HUES48 (cell line): ENCODE data around the gene MTMR12.
"Not testable (repeated sequence)": the region's sequence is repeated elsewhere in the genome, so short reads cannot be mapped to it uniquely, and the experiment has no call there.

ENCODE experiments used
- H3K27ac ChIP-seq: one replicate; pipeline ENCODE4 v1.7.0; 2013; ENCODE audit warnings: low read depth, low read length, inconsistent platforms
- H3K27me3 ChIP-seq: 2 replicates; pipeline ENCODE4 v1.6.1; 2013; ENCODE audit warnings: mild to moderate bottlenecking, low read length; ENCODE audit not compliant: control insufficient read depth, insufficient read depth
- H3K36me3 ChIP-seq: 2 replicates; pipeline ENCODE4 v1.6.1; 2013; ENCODE audit warnings: low read length; ENCODE audit not compliant: control insufficient read depth, insufficient read depth
- H3K4me1 ChIP-seq: 2 replicates; pipeline ENCODE4 v1.6.1; 2013; ENCODE audit warnings: mild to moderate bottlenecking, low read length; ENCODE audit not compliant: control insufficient read depth, insufficient read depth
- H3K4me3 ChIP-seq: 2 replicates; pipeline ENCODE4 v1.5.1; 2013; ENCODE audit warnings: mild to moderate bottlenecking, low read depth, low read length
- H3K9ac ChIP-seq: 2 replicates; pipeline ENCODE4 v1.6.1; 2013; ENCODE audit warnings: mild to moderate bottlenecking, low read depth, low read length, moderate library complexity
- H3K9me3 ChIP-seq: 2 replicates; pipeline ENCODE4 v1.6.1; 2013; ENCODE audit warnings: low read length; ENCODE audit not compliant: control insufficient read depth, insufficient read depth

MTMR12 gene

DNA sequence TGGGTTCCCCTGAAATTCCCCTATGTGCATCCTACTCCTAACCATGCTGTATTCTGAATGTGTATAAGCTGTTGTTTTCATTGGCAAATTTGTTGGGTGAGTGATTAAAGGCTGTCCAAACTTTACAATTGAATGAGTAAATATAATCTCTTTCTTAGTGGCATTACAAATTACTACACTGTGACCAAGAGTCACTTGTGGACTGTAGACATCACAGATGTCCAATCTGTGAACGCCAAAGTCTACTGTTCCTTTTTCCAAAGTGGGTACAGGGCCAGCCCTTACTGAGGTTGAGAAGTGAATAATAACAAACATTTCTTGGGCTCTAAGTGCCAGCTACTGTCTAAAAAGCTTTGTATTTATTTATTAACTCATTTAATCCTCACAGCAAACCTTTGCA lies 29.7 kb downstream of the MTMR12 start:
- Histone ChIP-seq H3K27ac (no peak overlapping the region), H3K9me3 (no peaks in the 10 kb centered on the region), H3K4me3 (no peak overlapping the region), H3K27me3 (no peaks in the 10 kb centered on the region), H3K4me1 (peaks cover 54% of the 10 kb centered on the region), H3K9ac (no peak overlapping the region), H3K36me3 (no peaks in the 10 kb centered on the region)

DNA sequence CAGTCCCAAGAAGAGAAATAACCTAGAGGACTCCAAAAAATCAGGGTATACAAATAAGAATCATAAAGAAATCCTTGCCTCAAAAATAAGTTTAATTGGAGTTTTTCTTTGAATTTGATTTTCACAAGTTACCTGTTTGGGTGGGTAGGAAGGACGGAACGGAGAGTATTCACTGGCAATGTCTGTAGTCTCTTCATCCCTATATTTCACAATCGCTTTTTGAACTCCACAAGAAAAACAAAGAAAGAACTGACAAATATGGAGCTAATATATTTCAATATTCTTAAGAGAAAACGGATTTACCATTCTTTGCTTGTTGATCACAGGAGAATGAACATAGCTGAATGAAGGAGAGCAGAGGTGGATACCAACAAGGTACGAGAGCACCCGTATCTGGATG lies 30.1 kb downstream of the MTMR12 start:
- peaks cover 54% of the 10 kb centered on the region for H3K4me1 ChIP-seq
- H3K9ac ChIP-seq = no peak overlapping the region
- no peaks in the 10 kb centered on the region for H3K9me3 ChIP-seq
- H3K27me3 ChIP-seq = no peaks in the 10 kb centered on the region
- H3K4me3 ChIP-seq = no peak overlapping the region
- H3K27ac ChIP-seq = no peak overlapping the region
- H3K36me3 ChIP-seq = no peaks in the 10 kb centered on the region

DNA sequence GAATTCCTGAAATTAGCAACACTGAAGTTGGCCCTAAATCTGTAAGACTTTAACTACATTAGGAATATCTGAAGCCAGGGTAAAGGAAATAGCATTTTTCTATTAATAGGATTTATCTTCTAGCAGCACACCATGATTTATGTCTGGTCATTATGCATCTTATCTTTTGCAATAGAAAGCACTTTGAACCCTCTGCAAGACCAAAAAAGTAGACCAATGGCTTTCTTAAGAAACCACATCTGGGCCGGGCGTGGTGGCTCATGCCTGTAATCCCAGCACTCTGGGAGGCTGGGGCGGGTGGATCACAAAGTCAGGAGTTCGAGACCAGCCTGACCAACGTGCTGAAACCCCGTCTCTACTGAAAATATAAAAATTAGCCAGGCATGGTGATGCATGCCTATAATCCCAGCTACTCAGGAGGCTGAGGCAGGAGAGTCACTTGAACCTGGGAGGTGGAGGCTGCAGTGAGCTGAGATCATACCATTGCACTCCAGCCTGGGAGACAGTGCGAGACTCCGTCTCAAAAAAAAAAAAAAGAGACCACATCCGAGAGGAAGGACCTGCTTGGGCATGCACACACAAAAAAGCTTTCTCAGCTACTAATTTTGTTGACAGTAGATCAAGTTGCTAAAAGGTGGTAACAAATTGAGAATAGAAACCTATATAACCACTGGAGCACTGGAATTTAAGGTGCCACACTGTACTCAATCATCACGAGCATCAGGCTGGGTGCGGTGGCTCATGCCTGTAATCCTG lies 31.2 kb downstream of the MTMR12 start:
- H3K4me1 ChIP-seq = peaks cover 51% of the 10 kb centered on the region
- H3K27ac ChIP-seq, H3K9ac ChIP-seq: not testable (repeated sequence)

DNA sequence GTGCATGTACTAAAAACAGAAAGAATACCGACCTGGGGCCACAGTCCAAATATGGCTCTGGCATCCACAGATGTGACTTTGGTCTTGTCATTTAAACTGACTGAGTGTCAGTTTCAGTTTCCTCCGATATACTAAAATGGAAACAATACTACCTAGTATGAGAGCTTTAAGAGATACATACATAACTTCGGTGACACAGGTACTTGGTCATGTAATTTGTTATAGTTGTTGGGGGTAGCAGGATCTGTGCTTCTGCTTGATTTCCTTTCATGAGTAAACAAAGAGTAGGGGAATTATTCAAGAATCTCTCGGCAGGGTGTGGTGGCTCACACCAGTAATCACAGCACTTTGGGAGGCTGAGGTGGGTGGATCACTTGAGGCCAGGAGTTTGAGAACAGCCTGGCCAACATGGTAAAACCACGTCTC lies 32.1 kb downstream of the MTMR12 start:
- Histone ChIP-seq H3K4me3 (no peak overlapping the region), H3K27ac (no peak overlapping the region)

More for the DNA sequence above, 31.2 kb downstream of the MTMR12 start:
- not testable (repeated sequence) for H3K9me3 ChIP-seq, H3K4me3 ChIP-seq, H3K27me3 ChIP-seq, H3K36me3 ChIP-seq

DNA sequence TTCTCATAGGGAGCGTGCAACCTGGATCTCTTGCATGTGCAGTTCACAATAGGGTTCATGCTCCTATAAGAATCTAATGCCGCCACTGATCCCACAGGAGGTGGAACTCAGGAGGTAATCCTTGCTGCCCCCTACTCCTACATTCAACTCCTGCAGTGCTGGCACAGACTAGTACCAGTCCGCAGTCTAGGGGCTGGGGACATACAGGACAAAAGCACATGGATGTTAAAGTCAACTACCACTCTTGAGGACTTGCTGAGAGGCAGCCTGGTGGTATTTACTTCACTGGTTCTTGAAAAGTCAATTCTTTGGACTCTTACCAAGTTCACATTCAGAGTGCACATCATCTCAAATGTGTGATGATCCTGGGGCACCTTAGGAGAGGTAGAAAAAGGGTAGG lies 33.0 kb downstream of the MTMR12 start:
- no peak overlapping the region for H3K4me3 ChIP-seq
- H3K9ac ChIP-seq = no peak overlapping the region
- H3K9me3 ChIP-seq = no peaks in the 10 kb centered on the region
- peaks cover 60% of the 10 kb centered on the region for H3K4me1 ChIP-seq
- H3K27me3 ChIP-seq = no peaks in the 10 kb centered on the region
- no peak overlapping the region for H3K27ac ChIP-seq
- peaks cover 7% of the 10 kb centered on the region; the same call in 1 of the 2 replicates for H3K36me3 ChIP-seq

More for the DNA sequence above, 32.1 kb downstream of the MTMR12 start:
- Histone ChIP-seq H3K36me3 (no peaks in the 10 kb centered on the region), H3K27me3 (no peaks in the 10 kb centered on the region), H3K9me3 (no peaks in the 10 kb centered on the region), H3K4me1 (peaks cover 56% of the 10 kb centered on the region), H3K9ac (no peak overlapping the region)

DNA sequence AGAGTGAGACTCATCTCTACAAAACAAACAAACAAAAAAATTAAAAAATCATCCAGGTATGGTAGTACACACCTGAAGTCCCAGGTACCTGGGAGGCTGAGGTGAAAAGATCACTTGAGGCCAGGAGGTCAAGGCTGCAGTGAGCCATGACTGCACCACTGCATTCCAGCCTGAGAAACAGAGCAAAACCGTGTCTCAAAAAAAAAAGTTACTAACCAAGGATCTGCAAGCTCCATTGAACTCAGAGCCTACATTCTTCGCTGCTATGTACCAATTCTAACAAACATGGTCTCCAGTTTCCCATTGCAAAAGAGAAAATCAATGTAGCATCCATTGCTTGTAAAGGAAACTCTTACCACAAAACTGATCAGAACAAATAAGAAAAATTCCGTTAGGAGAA lies 33.5 kb downstream of the MTMR12 start:
- Histone ChIP-seq H3K4me3 (no peak overlapping the region), H3K9me3 (no peaks in the 10 kb centered on the region), H3K36me3 (peaks cover 13% of the 10 kb centered on the region; the same call in 1 of the 2 replicates), H3K4me1 (peaks cover 60% of the 10 kb centered on the region), H3K9ac (no peak overlapping the region), H3K27ac (no peak overlapping the region), H3K27me3 (no peaks in the 10 kb centered on the region)

DNA sequence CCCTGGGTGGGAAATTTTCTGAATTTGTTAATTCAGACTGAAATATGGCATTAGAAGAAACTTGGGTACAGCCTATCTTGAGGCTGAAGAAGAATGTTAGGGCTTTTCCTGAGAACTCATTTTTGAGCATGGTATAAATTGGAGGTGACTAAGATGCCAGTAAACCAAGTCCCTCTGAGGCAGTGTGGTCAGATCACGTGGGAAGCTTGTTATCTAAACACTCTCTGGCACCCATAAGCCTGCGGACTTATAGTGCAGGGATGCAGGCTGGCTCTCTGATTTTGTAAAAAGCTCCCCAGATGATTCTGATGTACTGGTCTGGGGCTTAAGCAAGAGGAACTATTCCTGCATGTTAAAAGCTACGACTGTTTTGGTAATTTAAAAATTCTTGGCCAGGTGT lies 34.3 kb downstream of the MTMR12 start:
- Histone ChIP-seq H3K4me3 (no peak overlapping the region), H3K27me3 (no peaks in the 10 kb centered on the region), H3K4me1 (peaks cover 55% of the 10 kb centered on the region), H3K9me3 (no peaks in the 10 kb centered on the region), H3K9ac (no peak overlapping the region), H3K27ac (peak overlapping the region; percentile 21), H3K36me3 (peaks cover 21% of the 10 kb centered on the region)

DNA sequence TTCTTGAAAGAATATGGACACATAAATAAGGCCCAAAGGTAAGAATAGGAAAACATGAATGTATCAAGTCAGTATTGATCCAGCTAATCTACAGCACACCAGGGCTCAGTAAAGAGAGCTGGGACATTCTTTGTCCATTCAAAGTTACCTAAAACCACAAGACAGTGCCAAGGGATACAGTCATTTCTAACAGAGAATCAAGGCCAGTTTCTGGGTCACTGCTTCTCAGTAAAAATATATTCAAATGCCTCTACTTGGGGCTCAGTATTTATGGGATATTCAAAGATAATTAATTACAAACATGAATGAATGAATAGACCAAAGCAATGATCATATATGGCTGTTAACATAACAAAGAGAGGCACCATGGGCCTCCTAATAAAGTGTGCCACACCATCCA lies 34.9 kb downstream of the MTMR12 start:
- no peaks in the 10 kb centered on the region for H3K9me3 ChIP-seq
- no peaks in the 10 kb centered on the region for H3K27me3 ChIP-seq
- peaks cover 49% of the 10 kb centered on the region for H3K4me1 ChIP-seq
- H3K4me3 ChIP-seq = no peak overlapping the region
- peak overlapping the region; percentile 21 for H3K27ac ChIP-seq
- H3K9ac ChIP-seq = no peak overlapping the region
- peaks cover 27% of the 10 kb centered on the region for H3K36me3 ChIP-seq

DNA sequence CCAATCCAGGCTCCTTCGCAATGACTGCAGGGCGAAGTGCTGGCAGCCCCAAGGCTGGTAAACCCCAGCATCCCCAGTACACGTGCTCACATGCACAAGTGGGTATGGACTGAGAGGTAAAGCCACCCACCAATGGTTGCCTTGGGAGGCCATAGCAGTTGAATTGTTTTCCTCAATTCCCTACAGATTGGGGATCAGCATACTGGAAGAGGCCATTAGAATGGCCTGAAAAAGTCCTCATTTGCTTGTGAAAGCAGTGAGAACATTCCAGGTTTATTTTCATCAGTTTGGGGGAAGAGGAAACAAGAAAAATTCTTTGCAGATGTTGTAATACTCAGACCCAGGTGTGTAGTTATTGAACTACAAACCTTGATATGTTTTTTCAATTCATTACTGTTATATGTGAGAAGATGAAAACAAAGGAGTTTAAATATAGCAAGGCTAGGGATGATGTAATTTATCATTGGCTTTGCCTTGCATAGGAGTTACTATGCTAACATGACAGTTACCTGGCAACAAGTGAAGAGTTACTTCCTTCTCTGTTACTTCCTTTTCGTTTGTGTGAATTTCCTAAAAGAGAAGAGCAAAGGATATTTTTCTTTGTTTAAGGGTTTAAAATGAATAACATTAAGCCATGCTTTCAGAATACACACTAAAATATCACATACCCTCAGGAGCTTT lies 36.4 kb downstream of the MTMR12 start:
- H3K36me3 ChIP-seq = peaks cover 39% of the 10 kb centered on the region
- peak overlapping the region; percentile 97 for H3K27ac ChIP-seq
- H3K27me3 ChIP-seq = no peaks in the 10 kb centered on the region
- H3K4me3 ChIP-seq = no peak overlapping the region
- peak overlapping the region; percentile 69 for H3K9ac ChIP-seq
- no peaks in the 10 kb centered on the region for H3K9me3 ChIP-seq
- peaks cover 47% of the 10 kb centered on the region for H3K4me1 ChIP-seq

DNA sequence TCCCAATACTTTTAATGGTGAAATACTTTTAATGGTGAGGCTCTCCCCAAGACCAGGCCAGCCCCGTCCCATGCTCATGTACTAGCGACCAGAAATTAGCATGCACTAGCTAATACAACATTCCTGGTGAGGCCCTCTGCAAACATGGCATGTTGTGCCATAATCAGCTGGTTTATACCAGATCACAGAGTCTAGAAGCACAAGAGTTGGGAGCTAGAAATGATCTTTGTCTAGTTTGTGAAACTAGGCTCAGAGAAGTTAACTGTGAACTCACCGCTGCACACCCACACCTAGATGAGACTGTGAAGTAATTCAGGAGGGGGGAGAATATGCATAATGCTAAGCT lies 37.4 kb downstream of the MTMR12 start:
- Histone ChIP-seq H3K9me3 (no peaks in the 10 kb centered on the region), H3K4me1 (peaks cover 52% of the 10 kb centered on the region), H3K27ac (peak overlapping the region; percentile 97), H3K36me3 (peaks cover 49% of the 10 kb centered on the region), H3K4me3 (no peak overlapping the region), H3K9ac (no peak overlapping the region; the same call in 1 of the 2 replicates), H3K27me3 (no peaks in the 10 kb centered on the region)
